Stimulated activated CD4-positive, alpha-beta T cell treated with anti-CD3 and anti-CD28 coated beads, Interleukin-2, amount 100 ng/mL, for 48 hours (primary cell): ENCODE measurements around the gene ENTPD2.
"Not testable (repeated sequence)": the region's sequence is repeated elsewhere in the genome, so short reads cannot be mapped to it uniquely, and the experiment has no call there.

Experiments
- DNase-seq, 2 donors: peaks; one replicate each; pipeline ENCODE4 v3.0.0-alpha.2; 2020

ENTPD2 gene

DNA sequence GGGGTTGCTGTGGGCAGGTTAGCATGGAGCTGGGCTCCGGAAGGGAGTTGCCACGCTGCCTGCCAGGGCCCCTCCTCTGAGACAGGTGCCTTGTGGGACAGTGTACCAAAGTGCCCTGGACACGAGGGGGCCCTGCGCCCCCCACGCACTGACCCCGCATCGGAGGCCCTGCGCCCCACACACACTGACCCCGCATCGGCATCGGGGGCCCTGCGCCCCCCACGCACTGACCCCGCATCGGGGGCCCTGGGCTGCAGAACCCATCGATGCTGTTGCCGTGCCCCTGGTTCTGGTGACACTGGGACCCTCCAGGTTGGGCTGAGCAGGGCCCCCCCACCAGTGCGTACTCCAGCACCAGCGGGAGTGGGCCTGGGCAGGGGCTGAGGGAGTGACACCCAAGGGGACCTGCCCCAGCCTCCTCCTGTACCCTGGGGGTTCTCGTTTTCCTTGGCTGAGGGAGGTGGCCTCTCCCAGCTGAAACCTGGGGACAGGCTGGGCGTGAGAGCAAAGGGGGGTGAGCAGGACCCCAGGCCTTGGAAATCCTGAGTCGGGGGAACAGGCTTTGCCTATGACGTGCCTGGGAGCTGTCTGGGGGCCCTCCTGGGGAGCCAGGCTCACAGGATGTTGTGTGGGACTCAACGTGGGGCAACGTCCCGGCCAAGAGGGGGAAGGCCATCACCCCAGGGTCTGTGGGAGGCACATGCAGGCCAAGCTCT, 9.6 kb upstream of the ENTPD2 start:
- DNase-seq = no peak

DNA sequence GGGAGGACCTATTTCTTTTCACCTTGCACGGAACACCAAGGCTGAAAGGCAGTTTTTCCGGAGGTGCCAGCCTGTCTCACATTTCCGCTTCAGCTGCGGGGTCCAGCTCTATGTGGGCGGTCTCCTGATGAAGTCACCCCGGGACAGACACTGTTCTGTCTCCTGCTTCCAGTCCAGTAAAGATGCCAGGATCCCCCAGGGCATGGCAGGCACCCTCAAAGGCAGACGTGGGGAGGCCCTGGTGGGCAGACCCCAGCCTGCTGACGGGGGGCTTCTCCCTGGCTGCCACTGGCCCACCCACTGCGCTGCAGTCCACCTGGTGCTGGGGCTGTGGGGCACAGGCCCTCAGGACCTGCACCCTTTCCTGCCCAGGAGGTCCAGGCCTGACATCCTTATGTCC, 8.9 kb upstream of the ENTPD2 start:
- not testable (repeated sequence) for DNase-seq

DNA sequence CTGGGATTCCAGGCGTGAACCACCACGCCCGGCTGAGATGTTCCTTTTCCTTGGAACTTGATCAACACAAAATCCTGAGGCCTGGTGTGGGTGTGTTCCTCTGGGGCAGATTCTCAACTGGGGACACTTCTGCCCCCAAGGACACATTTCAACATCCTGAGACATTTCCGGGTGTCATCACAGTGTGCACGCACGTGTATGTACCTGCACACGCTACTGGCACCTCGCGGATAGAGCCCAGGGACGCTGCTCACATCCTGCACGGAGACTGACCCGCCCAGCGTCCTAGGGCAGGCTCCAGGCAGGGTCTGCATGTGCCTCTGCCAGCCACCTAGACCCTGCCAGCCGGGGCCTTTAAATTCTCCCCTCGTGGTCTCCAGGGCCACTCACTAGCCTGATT, 8.5 kb upstream of the ENTPD2 start:
- DNase-seq = no peak

DNA sequence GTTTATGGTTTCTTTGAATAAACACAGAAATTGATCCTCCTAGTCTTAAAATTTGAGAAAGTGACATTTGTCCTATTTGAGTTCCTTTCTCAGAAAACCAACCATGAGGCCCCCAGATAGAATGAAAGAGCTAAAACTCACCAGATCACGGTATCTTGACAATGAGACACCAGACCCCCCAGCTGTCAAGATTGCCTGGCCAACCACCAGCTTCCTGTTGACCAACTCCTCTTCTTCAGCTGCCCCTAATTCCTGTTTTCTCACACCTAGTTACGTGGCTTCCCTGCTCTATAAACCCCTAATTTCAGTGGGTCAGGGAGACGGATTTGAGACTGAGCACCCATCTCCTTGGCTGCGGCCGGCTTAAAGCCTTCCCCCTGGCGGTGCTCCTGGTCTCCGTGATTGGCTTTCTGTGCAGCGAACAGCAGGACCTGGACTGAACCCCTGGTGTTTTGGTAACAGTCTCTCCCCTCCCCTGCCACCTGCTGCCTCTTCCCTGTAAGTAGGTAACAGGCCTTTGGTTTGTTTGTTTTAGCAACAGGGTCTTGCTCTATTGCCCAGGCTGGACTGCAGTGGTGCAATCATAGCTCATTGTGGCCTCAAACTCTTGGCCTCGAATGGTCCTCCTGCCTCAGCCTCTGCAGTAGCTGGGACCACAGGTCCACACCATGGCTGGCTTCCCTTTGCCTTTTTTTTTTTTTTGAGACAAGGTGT, 4.8 kb upstream of the ENTPD2 start:
- DNase-seq = no peak

DNA sequence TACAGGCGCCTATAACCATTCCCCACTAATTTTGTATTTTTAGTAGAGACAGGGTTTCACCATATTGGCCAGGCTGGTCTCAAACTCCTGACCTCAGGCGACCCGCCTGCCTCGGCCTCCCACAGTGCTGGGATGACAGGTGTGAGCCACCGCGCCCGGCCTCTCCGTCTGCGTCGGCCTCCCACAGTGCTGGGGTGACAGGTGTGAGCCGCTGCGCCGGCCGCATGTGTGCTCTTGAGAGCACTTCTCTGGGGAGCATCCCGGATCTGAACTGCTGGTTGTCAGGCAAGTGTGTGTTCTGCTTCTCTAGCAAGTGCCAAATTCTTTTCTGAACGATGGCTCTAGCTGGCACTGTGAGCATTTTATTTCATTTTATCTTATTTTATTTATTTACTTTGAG, 3.7 kb upstream of the ENTPD2 start:
- DNase-seq = no peak

DNA sequence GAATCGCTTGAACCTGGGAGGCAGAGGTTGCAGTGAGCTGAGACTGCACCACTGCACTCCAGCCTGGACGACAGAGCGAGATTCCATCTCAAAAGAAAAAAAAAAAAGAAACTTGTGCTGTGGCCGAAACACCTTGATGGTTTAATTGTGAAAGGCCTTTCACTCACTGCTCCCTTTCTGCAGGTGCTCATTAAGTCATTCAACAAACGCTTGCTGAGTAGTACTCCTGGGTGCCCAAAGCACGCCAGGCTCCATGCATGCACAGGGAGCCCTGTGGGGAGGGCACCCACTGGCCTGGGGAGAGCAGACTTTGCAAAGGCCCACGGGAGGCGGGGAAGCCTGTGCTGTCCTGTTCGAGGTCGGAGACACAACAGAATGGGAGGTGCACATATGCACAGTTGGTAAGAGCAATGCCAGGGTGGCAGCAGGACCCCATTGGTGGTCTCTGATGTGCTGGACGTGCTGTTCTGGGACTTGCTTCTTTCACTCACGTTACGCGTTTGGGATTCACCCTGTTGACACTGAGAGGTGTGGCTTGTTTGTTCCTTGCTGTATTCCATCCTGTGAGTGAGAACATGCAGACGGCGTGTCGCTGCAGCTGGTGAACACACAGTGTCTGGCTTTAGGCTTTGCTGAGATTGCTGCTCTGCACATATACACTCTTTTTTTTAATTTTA, 3.0 kb upstream of the ENTPD2 start:
- no peak for DNase-seq

DNA sequence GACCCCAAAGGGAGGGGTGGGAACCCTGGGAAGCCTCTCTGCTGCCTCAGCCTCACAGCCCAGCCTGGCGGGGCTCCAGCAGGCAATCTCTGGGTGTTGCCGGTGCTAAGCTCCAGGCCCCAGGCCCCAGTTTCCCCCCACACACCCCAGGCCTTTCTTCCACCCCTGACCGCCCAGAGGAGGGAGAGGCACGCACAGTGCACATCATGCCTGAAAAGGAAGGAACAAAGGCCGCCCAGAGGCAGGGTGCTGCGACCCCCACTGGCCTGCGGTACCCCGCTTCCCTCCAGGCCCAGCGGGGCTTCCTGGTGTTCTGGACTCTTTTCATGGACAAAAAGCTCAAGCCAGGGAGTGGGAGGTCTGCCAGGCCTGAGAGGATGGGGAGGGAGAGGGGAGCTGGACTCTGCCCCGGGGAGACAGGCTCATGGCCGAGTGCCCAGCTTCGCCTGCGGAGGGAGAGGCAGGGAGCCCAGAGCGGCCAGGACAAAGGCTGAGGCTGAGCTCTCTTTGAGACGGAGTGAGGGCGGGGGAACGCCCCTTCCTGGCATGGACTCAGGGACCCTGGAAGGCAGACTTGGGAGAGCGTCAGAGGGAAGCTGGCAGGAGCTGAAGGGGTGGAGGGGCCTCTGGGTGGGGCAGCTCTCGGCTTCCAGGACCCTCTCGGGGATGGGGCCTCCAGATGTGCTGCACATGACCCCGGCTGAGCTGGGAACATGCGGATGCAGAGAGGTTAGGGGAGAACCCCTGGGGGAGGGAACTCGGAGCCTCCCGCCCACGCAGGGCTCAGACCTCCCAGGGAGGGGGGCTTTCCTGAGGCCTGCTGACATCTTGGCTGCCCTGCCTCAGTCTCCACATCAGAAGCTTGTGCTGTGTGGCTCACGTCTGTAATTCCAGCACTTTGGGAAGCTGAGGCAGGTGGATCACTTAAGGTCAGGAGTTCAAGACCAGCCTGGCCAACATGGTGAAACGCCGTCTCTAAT, 1.8 kb upstream of the ENTPD2 start:
- DNase-seq = no peak

DNA sequence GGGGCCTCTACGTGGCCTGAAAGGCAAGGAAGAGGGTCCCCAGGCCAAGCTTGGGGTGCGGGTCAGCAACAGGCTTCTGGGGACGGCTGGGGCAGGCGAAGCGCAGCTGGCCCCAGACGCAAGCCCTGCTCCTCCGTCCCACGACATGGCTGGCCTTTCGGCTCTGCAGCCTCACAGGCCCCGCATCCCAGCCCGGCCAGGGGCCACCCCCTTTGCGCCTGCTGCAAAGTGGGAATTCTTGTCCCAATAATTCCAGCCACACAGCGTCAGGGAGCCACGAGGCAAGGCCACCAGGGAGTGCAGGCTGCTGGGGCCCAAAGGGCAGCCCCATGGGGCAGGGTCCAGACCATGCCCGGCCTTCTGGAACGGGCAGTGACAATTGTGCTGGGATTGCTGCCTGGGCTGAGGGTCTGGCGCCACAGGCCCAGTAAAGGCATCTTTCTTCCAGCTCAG, 1.1 kb upstream of the ENTPD2 start:
- DNase-seq = no peak

DNA sequence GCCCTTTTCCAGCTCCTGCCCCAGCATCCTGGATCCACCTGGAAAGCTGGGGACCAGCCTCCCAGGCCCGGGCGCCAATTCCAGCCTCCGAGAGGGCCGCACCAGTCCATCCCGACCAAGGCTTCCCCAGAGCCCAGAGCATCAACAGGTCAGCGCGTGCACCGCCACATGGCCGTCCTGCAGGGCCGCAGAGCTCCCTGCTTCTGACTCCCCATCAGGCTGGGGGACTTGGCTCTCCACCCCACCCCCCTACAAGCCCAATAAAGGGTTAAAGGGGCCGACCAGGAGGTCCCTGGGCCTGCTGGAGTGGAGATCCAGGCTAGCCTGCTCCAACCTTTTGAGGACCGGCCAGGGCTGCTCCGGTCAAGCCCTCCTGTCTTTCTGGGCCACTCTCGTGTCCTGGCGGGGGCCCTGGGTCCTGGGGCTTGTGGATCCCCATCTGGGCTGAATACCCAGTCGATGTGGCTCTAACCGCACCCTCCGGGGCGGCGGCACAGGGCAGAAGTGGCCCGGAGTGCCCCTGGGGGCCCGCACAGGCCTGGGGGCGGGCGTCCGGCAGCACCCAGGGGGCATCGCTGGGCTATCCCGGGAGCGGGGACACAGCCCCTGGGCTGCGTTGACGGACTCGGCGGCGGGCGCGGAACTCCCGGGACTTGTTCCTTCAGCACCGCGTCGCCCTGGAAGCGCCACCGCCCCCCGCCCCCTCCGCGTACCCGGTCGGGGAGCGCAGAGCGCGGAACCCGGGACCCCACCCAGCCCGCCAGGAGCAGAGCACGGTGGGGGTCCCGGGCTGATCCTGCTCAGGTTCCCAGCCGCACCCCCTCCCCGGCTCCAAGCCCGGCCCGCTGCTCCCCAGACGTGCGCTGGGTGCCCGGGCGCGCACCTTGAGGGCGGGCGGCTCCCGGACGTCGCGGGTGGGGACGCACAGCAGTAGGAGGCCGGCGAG, 590 bp downstream of the ENTPD2 start:
- DNase-seq = no peak

DNA sequence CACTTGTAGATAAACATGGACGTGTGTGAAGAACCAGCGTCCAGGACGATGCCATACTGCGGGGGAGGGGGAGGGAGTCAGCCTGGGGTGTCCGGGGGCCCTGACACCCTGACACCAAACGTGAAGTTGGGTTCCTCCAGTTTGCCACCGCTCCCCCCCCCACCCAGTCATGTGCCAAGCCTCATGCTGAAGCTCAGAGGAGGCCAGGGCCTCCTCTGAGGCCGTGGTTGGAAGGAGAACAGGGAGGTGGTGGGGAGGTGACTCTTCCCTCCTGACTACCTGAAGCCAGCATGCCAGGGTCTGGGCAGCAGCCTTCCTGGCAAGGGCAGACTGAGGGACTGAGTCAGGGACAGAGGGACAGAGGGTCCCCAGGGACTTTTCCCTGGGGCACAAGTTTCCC, 1.6 kb downstream of the ENTPD2 start:
- DNase-seq = no peak

DNA sequence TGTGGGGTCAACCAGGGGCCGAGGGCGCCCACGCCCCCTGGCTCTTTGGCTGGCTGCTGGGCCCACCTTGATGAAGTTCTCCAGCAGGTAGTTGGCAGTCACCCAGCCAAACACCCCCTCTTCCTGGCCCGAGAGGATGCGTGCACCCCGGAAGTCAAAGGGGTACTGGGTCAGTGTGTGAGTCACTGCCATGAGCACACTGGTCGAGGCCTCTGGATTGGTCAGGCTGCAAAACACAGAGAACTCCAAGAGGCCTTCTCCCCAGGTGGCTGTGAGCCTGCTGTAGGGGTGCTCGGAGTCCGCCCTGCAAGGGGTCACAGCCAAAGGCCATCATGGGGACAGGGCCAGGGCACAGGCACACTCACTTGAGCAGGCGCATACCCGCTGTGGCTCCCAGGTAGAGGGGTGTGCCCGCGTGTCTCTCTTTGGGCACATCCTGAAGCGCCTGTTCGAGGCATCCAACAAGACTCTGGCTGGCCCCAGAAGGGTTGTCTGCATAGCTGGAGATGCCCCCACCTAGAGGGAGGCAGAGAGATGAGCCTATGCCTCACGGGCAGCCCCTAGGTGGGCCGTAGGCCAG, 2.6 kb downstream of the ENTPD2 start:
- DNase-seq = no peak

DNA sequence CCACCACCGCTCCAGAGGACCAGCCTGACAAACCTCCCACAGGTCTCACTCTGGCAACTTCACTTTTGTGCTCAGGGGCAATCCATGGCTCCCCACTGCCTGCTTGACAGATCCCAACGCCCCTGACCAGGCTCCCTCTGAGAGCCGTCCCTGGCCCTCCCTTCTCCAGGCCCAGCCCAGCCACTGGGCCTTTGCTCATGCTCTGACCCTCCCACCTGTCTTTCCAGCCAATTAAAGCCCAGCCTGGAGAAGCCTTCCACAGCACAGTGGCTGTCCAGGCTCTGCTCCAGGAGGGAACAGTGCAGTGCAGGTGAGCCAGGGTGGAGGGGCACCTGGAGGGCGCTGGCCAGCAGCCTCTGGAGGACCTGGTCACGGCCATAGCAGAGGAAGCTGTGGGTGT, 3.3 kb downstream of the ENTPD2 start:
- DNase-seq = no peak

DNA sequence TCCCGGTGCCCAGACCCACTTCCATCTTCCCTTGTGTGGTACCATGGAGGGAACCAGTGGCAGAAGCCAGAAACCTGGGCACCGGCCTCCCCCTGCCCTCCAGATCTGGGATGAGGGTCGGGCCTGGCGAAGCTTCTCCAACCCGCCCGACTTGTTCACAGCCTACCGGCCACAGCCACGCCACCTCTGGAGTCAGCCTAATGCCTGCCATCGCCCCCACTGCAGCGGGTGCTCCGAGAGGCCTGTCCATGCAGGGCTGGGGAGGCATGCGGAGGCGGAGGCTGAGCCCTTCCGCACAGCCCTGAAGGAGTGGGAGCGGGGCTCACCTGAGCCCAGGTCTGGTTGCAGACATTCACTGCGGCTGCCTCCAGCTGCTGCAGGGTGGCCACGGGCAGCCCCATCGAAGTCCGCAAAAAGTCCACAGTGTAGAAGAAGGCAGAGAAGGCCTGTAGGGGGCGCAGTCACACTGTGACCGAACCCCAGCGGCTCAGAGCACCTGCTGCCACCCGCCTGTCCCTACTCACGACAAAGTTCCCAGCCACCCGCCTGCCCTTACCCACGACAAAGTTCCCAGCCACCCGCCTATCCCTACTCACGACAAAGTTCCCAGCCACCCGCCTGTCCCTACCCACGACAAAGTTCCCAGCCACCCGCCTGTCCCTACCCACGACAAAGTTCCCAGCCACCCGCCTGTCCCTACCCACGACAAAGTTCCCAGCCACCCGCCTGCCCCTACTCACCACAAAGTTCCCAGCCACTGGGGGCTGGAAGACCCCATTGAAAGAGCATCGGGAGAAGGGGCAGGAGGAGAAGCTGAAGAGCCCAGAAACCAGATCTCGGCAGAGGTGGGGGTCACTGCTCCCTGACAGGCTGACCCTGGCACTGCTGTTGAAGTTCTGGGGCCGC, 4.1 kb downstream of the ENTPD2 start:
- peak; percentile 60 to 78 for DNase-seq

DNA sequence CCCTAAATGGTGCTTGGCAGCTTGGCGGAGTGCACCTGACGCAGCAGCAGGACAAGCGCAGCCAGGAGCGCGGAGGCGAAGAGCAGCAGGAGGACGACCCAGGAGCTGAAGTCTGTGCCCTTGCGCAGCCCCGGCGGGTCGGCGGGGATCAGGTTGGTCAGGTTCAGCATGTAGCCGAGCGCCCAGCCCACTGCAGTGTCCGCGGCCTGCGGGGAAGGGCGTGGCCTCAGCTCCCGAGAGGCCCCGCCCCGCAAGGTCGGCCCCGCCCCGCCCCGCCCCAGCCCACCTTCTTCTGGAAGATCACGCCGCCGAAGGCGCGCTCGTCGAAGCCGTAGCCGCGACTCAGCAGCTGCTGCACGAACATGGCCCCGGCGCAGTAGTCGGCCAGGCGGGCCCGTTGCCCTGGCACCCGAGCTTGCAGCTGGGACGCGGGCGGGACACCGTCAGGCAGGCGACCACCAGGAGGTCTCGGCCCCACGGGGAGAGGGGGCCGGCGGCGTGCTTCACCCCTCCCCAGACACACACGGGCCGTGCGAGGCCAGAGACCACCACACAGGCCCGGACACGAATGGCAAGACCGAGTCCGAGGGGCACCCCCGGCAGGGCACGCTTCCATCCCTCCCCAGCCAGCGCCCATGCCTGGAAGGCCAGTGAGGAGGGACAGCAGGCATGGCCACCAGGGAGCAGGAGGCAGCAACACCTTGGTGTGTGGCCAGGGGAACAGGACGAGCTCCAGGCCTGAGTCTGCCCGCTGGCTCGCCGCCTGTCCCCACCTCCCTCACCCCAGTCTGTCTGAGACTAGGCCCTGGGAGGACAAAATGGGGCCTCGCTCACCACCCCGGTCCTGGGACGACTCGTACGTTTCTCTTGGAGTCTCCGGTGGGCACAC, 5.0 kb downstream of the ENTPD2 start:
- no peak for DNase-seq

DNA sequence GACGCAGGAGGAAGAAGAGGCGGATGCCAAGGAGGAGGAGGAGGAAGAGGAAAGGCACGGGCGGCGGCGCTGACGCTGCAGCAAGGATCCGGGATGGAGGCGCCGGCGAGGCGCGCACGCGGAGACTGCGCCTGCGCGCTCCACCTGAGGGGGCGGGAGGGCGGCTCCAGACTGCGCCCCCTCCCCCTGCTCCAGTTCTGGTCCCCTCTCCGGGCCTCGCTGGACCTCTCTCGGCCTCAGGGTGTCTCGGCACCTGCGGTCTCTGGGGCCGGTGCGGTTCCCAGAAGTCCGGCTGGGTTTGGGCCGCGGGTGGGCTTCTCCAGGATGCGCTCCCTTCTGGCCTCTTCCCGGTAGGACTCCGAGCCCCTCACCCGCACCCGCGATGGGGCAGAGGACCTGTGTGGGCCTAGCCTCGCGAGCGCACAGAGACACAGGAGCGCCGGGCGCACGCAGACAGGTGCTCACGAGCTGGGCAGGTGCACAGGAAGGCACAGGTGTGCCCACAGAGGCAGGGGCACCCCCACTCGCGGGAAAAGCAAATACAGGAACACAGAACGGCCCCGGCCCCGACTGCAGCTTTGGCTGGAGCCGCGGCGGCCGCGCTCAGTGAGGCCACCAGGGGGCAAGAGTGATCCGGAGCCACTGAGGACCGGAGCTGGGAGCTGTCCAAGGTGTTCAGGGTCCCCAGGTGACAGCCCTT, 7.6 kb downstream of the ENTPD2 start, which contains the start of gene NPDC1:
NPDC1 (minus strand) TSS at position 90 of the 700 bp plus-strand sequence. CDS start 188 bp downstream, outside the sequence.
- peak; percentile 84 to 85 for DNase-seq

DNA sequence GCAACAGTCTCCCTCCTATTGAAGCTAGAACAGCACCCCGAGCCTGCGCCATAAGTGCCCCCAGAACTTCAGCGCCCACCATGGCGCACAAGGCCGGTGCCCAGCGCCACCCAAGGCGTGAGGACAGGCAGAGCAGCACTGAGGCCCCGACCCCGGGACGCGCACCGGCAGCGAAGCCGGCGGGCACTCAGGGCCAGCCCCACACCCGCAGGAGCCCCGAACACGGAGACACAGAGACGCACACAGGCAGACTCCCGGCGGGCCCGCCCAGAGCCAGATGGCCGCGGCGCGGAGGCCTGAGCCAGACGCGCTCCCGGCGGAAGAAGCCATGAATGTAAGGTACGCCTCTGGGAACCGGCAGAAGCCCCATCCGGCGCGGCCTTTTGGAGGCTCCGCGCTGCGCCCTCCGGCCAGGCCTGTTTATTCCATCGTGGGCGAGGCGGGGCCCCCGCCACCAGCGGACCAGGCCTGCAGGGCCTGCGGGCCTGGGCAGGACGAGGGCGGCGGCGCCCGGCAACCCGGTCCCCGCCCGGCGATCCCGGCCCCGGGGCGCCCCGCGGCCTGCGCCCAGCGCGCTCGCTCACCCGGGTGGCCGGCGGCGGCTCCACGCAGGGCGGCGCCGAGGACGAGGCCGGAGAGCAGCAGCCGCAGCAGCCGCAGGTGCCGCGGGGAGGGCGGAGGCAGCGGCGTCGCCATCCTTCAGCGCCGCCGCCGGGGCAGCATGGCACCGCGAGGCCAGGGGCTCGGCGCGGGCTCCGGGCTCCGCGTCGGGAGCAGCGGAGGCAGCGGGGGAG, 8.4 kb downstream of the ENTPD2 start:
- DNase-seq = no peak

DNA sequence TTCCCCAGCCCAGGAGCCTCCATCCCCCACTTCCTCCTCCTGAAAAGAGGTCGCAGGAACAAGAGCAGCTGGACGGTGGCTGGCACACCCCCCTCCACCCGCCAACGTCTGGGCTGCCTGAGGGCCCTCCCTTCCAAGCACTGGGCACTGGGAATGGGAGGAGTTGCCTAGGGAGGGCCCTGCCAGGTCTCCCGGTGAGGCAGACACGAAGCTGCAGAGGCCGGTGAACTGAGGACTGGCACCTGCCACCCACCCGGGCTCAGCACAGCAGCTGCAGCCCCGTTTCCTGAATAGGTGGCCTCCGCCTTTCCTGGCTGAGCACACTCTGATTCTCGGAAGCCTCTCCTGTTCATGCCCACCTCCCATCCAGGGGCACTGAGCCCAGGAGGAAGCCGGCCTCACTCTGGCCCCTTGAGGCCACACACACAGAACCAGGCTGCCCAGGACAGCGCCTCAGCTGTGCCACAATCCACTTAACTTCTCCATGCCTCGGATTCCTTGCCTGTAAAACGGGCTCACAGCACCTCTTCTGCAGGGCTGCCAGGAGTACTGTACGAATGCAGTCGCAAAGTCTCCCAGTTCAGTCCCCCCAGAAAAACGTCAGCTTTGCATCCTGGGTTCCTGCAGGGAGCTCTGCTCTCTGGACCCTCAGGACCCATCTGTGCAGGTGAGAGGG, 9.2 kb downstream of the ENTPD2 start:
- DNase-seq = no peak
